ENCODE results near the gene GOLGA8N.

The GOLGA8N gene

GRCh38 chr15:32652178-32652577 lies 58.9 kb downstream of the GOLGA8N start:
- DNase-seq, result no peak

DNA sequence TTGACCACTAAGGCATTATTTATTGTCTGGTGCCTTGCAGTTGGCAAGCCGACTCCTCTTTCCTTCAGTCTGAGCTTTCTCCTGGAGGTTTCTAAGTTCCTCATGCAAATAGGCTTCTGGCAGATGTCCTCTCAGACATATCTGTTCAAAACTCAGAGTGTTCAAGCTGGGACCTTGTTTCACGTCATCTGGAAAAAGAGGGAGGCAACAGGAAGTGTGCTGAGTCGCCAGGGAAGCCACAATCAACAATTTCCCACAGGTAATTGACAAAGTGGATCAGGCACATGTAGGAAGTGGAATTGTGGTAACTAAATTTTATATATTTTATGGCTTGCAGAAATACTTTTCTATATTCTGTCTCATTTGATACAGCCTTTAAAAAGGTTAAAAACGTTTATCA lies 62.8 kb downstream of the GOLGA8N start:
- no peak for DNase-seq

DNA sequence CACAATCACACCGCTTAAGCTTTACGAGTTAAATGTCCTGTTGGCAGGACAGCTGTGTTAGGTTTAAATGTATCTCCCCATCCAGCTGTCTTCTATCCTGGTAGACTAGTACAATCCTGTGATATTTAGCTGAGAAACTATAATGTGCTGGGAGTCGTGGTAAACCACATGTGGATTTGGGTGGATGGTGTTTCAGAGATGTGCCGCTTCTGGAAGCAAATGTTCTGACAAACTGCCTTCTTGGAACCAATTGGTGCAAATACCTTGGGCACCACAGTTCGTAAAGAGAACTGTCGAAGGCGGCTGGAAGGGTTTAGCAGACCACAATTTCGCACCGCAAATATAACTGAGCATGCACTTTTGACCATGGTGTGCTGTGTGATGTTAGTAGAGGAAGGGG lies 63.2 kb downstream of the GOLGA8N start:
- DNase-seq, result no peak
